ENCODE results near the gene IL17RC. TPM values are rescaled to one million over a fixed set of nuclear protein-coding genes. Genes with fewer than 3 reads are reported as not detected.
"Not testable (repeated sequence)": the region's sequence is repeated elsewhere in the genome, so short reads cannot be mapped to it uniquely, and the experiment has no call there.

IL17RC gene
- total RNA-seq, 1 experiment from 2014 or later = 45.0 TPM

GRCh38 chr3:9870978-9871377, 45.9 kb upstream of the IL17RC start:
- Histone ChIP-seq H3K36me3 (ENCODE audit: low read depth) (no peaks in the 10 kb centered on the region), H3K79me2 (ENCODE audit: low read depth) (no peaks in the 10 kb centered on the region), H3K4me1 (replicated peaks; ENCODE audit: insufficient read depth) (peaks cover 31% of the 10 kb centered on the region), H3K4me2 (peak overlapping the region; percentile 3), H4K20me1 (ENCODE audit: insufficient read depth) (no peaks in the 10 kb centered on the region), H2AFZ (no peak overlapping the region), H3K9me2 (ENCODE audit: insufficient read depth) (no peaks in the 10 kb centered on the region), H3K4me3 (no peak overlapping the region), H3K27me3 (ENCODE audit: insufficient read depth, low read depth) (no peaks in the 10 kb centered on the region), H3K9me3 (ENCODE audit: insufficient read depth, low read depth) (no peaks in the 10 kb centered on the region), H3F3A (ENCODE audit: insufficient read depth, low read depth) (peaks cover 18% of the 10 kb centered on the region), H3K27ac (peak overlapping the region; percentile 69)
- no peak for TF ChIP-seq EZH2 (IDR thresholded peaks at IDR 0.05; ENCODE audit: low read depth)
- no peak for TF ChIP-seq CTCF (conservative IDR thresholded peaks at IDR 0.05)
- POLR2A ChIA-PET (ENCODE audit: unreplicated experiment) = interaction anchor here (0.5 to 0.7 kb wide), 5 partner anchors 27 to 1370 kb away, joined by 3 to 18 read pairs (median 10); partner anchors contain the start of genes LMCD1 and RPUSD3
- CTCF ChIA-PET = interaction anchor here (0.6 to 1.1 kb wide), 3 partner anchors 46 to 1191 kb away, joined by 3 to 14 read pairs (median 4); partner anchors contain the start of gene IL17RC
- no TSS peak for BruUV-seq (replicated peaks)
- intact Hi-C loops (cut with micrococcal nuclease; ENCODE audit: unreplicated experiment) = no loop called here
- peak; percentile 22 to 67 for DNase-seq

- intact Hi-C loops (cut with micrococcal nuclease; ENCODE audit: unreplicated experiment); H3K79me2 ChIP-seq (ENCODE audit: low read depth); H3K9me3 ChIP-seq (ENCODE audit: insufficient read depth, low read depth): not testable (repeated sequence)
Observed at GRCh38 chr3:9872067-9872466, 44.8 kb upstream of the IL17RC start.

GRCh38 chr3:9875448-9875847, 41.5 kb upstream of the IL17RC start:
- H3K4me1 ChIP-seq (replicated peaks; ENCODE audit: insufficient read depth) = peaks cover 51% of the 10 kb centered on the region
- intact Hi-C loops (cut with micrococcal nuclease; ENCODE audit: unreplicated experiment) = no loop called here
- no peak overlapping the region for H3K4me2 ChIP-seq
- no TSS peak for BruUV-seq (replicated peaks)
- H3F3A ChIP-seq (ENCODE audit: insufficient read depth, low read depth) = peaks cover 16% of the 10 kb centered on the region
- no peaks in the 10 kb centered on the region for H3K27me3 ChIP-seq (ENCODE audit: insufficient read depth, low read depth)
- TF ChIP-seq CTCF (conservative IDR thresholded peaks at IDR 0.05) = no peak
- ChIA-PET CTCF (interaction anchor here (0.6 kb wide), 1 partner anchor 376 kb away, joined by 3 read pairs; no protein-coding TSS in a partner anchor), POLR2A (ENCODE audit: unreplicated experiment) (no interaction called here)
- no peaks in the 10 kb centered on the region for H3K36me3 ChIP-seq (ENCODE audit: low read depth)
- peak overlapping the region; percentile 1; the same call in 1 of the 2 replicates for H3K27ac ChIP-seq
- no peaks in the 10 kb centered on the region for H4K20me1 ChIP-seq (ENCODE audit: insufficient read depth)
- H3K79me2 ChIP-seq (ENCODE audit: low read depth) = no peaks in the 10 kb centered on the region
- no peak overlapping the region for H2AFZ ChIP-seq
- H3K9me2 ChIP-seq (ENCODE audit: insufficient read depth) = no peaks in the 10 kb centered on the region
- no peak overlapping the region for H3K4me3 ChIP-seq
- H3K9me3 ChIP-seq (ENCODE audit: insufficient read depth, low read depth) = no peaks in the 10 kb centered on the region
- no peak for DNase-seq

More at GRCh38 chr3:9872067-9872466, 44.8 kb upstream of the IL17RC start:
- POLR2A ChIA-PET (ENCODE audit: unreplicated experiment); H3K27me3 ChIP-seq (ENCODE audit: insufficient read depth, low read depth); H2AFZ ChIP-seq; H3K4me3 ChIP-seq; BruUV-seq (replicated peaks); H3K27ac ChIP-seq; H3K4me2 ChIP-seq; H4K20me1 ChIP-seq (ENCODE audit: insufficient read depth); H3K36me3 ChIP-seq (ENCODE audit: low read depth); H3K9me2 ChIP-seq (ENCODE audit: insufficient read depth); DNase-seq: not testable (repeated sequence)
- Histone ChIP-seq H3K4me1 (replicated peaks; ENCODE audit: insufficient read depth) (peaks cover 31% of the 10 kb centered on the region), H3F3A (ENCODE audit: insufficient read depth, low read depth) (peaks cover 18% of the 10 kb centered on the region)
- CTCF ChIA-PET = interaction anchor here (1.1 kb wide), 1 partner anchor 45 kb away, joined by 3 read pairs; the partner anchor contains the start of gene IL17RC

- POLR2A ChIA-PET (ENCODE audit: unreplicated experiment); BruUV-seq (replicated peaks); CTCF ChIA-PET: not testable (repeated sequence)
Observed at GRCh38 chr3:9876255-9876654, 40.6 kb upstream of the IL17RC start.

More at GRCh38 chr3:9876255-9876654, 40.6 kb upstream of the IL17RC start:
- H3K27ac ChIP-seq; DNase-seq; intact Hi-C loops (cut with micrococcal nuclease; ENCODE audit: unreplicated experiment); H3K9me2 ChIP-seq (ENCODE audit: insufficient read depth); H4K20me1 ChIP-seq (ENCODE audit: insufficient read depth); H2AFZ ChIP-seq; H3K4me2 ChIP-seq; H3K36me3 ChIP-seq (ENCODE audit: low read depth); H3K79me2 ChIP-seq (ENCODE audit: low read depth); H3K27me3 ChIP-seq (ENCODE audit: insufficient read depth, low read depth); H3K4me3 ChIP-seq; H3K9me3 ChIP-seq (ENCODE audit: insufficient read depth, low read depth): not testable (repeated sequence)
- peaks cover 11% of the 10 kb centered on the region; the same call in 1 of the 2 replicates for H3F3A ChIP-seq (ENCODE audit: insufficient read depth, low read depth)
- H3K4me1 ChIP-seq (replicated peaks; ENCODE audit: insufficient read depth) = peaks cover 43% of the 10 kb centered on the region

Measured in PC-9 (cell line).